PFSK-1 (cell line): ENCODE results near the gene CPA5. TPM values are rescaled to one million over a fixed set of nuclear protein-coding genes. Genes with fewer than 3 reads are reported as not detected.

Source experiments
- FOXP2 ChIP-seq: optimal IDR thresholded peaks from 2 replicates; pipeline ENCODE3; 2011; ENCODE audit warnings: borderline replicate concordance, control low read depth, inconsistent platforms; ENCODE audit not compliant: insufficient read depth; ENCODE audit errors: extremely low read length, extremely low read depth
- POLR2AphosphoS5 ChIP-seq: IDR thresholded peaks from 2 replicates; pipeline ENCODE4 v1.6.1; 2012; ENCODE audit warnings: low read depth, mild to moderate bottlenecking, control low read depth, low read length, moderate library complexity
- SIN3A ChIP-seq: IDR thresholded peaks from 2 replicates; pipeline ENCODE4 v1.6.1; 2012; ENCODE audit warnings: mild to moderate bottlenecking, low read length, moderate library complexity, borderline replicate concordance; ENCODE audit not compliant: insufficient read depth
- TAF1 ChIP-seq: IDR thresholded peaks from 2 replicates; pipeline ENCODE4 v1.6.1; 2012; ENCODE audit warnings: low read length, control low read depth, borderline replicate concordance; ENCODE audit not compliant: insufficient read depth
- polyA plus RNA-seq: library from polyadenylated mRNA; unstranded; fragments of >200 nt; gene quantifications from one replicate; pipeline ENCODE4 v1.2.1, GENCODE V29; 2012; ENCODE audit warnings: low read depth, missing spikeins; ENCODE audit not compliant: insufficient read length
- TF ChIP-seq, protein P1 (sequence below), 2 experiments: IDR thresholded peaks; 2 replicates each; pipeline versions ENCODE4 v1.6.1 to v1.8.0; 2011 to 2012; ENCODE audit warnings: low read depth in 2 of 2, low read length in 2 of 2, control low read depth in 1 of 2, inconsistent platforms in 1 of 2, mild to moderate bottlenecking in 1 of 2, moderate library complexity in 1 of 2; ENCODE audit not compliant: insufficient read depth in 1 of 2

Gene CPA5, protein sequence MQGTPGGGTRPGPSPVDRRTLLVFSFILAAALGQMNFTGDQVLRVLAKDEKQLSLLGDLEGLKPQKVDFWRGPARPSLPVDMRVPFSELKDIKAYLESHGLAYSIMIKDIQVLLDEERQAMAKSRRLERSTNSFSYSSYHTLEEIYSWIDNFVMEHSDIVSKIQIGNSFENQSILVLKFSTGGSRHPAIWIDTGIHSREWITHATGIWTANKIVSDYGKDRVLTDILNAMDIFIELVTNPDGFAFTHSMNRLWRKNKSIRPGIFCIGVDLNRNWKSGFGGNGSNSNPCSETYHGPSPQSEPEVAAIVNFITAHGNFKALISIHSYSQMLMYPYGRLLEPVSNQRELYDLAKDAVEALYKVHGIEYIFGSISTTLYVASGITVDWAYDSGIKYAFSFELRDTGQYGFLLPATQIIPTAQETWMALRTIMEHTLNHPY
- polyA plus RNA-seq: not detected

GRCh38 chr7:130344271-130344866, at the start of gene CPA5:
Gene CPA5 (plus strand): TSS chr7:130344816. CDS start chr7:130346486, 1,670 bp downstream.
- no peak for TF ChIP-seq SIN3A
- TF ChIP-seq TAF1: no peak
- TF ChIP-seq, protein P1, sequence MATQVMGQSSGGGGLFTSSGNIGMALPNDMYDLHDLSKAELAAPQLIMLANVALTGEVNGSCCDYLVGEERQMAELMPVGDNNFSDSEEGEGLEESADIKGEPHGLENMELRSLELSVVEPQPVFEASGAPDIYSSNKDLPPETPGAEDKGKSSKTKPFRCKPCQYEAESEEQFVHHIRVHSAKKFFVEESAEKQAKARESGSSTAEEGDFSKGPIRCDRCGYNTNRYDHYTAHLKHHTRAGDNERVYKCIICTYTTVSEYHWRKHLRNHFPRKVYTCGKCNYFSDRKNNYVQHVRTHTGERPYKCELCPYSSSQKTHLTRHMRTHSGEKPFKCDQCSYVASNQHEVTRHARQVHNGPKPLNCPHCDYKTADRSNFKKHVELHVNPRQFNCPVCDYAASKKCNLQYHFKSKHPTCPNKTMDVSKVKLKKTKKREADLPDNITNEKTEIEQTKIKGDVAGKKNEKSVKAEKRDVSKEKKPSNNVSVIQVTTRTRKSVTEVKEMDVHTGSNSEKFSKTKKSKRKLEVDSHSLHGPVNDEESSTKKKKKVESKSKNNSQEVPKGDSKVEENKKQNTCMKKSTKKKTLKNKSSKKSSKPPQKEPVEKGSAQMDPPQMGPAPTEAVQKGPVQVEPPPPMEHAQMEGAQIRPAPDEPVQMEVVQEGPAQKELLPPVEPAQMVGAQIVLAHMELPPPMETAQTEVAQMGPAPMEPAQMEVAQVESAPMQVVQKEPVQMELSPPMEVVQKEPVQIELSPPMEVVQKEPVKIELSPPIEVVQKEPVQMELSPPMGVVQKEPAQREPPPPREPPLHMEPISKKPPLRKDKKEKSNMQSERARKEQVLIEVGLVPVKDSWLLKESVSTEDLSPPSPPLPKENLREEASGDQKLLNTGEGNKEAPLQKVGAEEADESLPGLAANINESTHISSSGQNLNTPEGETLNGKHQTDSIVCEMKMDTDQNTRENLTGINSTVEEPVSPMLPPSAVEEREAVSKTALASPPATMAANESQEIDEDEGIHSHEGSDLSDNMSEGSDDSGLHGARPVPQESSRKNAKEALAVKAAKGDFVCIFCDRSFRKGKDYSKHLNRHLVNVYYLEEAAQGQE (IDR thresholded peaks at IDR 0.05; ENCODE audit: insufficient read depth in 1 of 2, low read depth in 2 of 2, low read length in 2 of 2): no peak
- TF ChIP-seq FOXP2: no peak
- no peak for TF ChIP-seq POLR2AphosphoS5

DNA sequence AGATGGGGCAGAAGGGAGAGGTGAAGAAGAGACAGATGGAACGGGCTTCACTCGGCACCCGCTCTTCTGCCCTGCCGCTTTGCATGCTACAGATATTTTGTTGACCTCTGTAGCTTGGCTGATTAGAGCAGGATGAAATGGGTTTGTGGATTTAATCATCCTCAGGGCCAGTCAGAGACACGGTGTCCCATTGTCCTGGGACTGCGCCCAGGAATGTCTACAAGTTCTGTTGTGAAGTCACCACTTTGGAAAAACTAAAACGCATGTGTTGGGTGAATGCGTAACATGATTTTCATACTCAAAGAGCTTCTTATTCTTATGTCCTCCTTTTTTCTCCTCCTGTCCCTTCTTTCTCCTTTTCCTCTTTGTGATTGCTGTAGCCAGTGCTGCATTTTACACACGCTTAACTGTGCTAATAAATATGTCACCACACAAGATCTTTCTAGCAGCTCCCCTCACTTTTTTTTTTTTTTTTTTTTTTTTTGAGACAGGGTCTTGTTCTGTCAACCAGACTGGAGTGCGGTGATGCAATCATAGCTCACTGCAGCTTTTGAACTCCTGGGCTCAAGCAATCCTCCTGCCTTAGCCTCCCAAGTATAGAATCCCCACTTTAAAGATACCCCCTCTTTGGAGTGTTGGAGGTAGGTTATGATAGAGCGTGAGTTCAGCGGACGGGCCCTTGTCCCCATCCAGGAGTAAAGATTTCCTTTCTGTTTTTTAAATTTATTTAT, 48.2 kb upstream of the CPA5 start:
- TF ChIP-seq TAF1: no peak
- TF ChIP-seq FOXP2: no peak
- TF ChIP-seq, protein P1 (IDR thresholded peaks at IDR 0.05; ENCODE audit: insufficient read depth in 1 of 2, low read depth in 2 of 2, low read length in 2 of 2): no peak
- TF ChIP-seq SIN3A: no peak

DNA sequence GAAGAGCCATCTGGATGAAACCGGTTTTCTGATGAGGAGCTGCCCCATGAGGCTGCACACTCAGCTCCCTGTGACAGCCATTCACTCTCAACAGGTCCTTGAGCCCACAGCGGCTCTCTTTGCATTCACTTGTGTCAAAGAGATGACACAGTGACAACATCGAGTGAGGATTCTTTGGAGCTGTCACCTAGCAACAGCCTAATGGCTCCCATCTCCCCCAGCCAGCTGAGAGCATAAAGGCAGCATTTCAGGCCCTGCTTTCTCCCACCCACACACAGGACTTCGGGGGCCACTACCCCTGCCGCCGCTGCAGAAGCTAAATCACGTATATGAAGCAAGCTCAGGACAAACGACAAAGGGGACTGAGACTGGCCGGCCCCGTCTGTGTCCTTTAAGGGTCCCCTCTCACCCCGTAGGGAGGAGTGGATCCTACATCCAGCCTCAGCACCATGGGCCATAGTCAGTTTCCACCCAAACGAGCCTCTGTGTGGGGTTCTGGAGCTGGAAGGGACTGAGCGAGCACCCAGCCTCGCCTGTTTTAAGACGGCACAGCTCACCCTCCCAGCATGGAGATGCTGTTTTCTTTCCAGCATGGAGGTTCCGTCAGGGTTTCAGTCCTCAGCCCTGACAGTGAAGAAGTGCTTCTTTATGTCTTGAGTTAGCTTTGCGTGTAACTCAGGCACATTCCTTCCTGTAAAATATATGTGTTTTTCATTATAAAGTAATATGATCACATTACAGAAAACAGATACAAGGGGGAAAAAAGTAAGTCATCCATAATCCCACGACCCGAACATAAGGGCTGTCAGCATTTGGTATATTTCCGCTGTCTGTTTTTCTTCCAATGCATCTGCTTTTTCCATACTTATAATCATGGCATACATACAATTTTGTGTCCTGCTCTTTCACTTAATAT, 46.7 kb upstream of the CPA5 start:
- TF ChIP-seq SIN3A (no peak), FOXP2 (no peak), TAF1 (no peak), POLR2AphosphoS5 (no peak)
- TF ChIP-seq, protein P1 (IDR thresholded peaks at IDR 0.05; ENCODE audit: insufficient read depth in 1 of 2, low read depth in 2 of 2, low read length in 2 of 2): no peak

DNA sequence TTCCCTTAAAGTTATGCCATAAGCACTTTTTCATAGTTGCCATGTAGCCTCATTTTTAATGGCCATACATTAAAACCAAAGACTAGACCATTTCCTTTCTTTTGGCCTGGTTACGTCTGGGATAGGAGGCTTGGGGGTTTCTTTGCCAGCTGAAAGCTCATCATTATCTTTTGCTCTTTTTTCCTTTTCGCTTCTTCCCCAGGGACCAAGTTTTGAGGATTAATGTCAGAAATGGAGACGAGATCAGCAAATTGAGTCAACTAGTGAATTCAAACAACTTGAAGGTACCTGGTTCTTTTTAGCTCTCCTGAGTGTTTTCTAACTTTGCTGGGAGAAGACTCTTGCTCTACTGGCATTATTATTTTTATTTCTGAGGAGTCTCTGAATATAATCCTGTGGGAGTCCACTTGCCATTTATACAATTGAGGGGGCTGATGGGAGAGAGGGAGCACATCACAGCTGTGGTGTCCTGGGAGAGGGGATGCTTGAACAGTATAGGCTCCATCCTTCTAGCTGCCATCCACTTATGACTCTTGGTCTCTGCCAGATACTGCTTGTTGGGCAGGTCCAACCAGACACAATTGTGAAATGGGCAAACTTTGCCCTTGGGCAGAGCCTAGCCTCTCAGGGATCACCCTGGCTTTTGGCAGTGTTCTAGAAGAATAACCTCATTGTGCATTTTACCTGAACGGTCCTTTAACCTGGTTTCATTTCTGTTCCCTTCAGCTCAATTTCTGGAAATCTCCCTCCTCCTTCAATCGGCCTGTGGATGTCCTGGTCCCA, 45.9 kb upstream of the CPA5 start:
- TF ChIP-seq, protein P1 (IDR thresholded peaks at IDR 0.05; ENCODE audit: insufficient read depth in 1 of 2, low read depth in 2 of 2, low read length in 2 of 2): no peak
- no peak for TF ChIP-seq SIN3A
- no peak for TF ChIP-seq POLR2AphosphoS5
- no peak for TF ChIP-seq TAF1
- TF ChIP-seq FOXP2: no peak
